IMR-90 (cell line): ENCODE data around the gene EDEM3. TPM values are rescaled to one million over a fixed set of nuclear protein-coding genes. Genes with fewer than 3 reads are reported as not detected.

ENCODE experiments used
- ATAC-seq: fragments of 200-7000 bp; cut with Tn5 transposase; 2 replicates; pipeline ENCODE4 v1.9.1; 2020; ENCODE audit warnings: low read depth, mild to moderate bottlenecking, moderate library complexity
- BruUV-seq: library from RNA; stranded (reverse); fragments of 400-500 nt; replicated peaks from 2 replicates; lab custom pipeline; 2021; lab: Mats Ljungman, UMichigan
- CTCF ChIA-PET: fragments of 300-600 bp; formaldehyde crosslinking; extraction: SDS; loops from one replicate; lab custom pipeline; 2021; ENCODE audit warnings: antibody characterized with exemption; lab: Yijun Ruan, JAX
- POLR2A ChIA-PET: fragments of 300-600 bp; sonication (Branson Sonifier 250); formaldehyde crosslinking; loops from one replicate; lab custom pipeline; 2022; ENCODE audit warnings: antibody characterized with exemption; ENCODE audit not compliant: unreplicated experiment; lab: Charles Lee
- DNase-seq: peaks from one replicate; pipeline ENCODE4 v3.0.0; 2013
- H2AFZ ChIP-seq: replicated peaks from 2 replicates; pipeline ENCODE3; 2013; ENCODE audit warnings: low read length, mild to moderate bottlenecking; ENCODE audit not compliant: poor library complexity
- H2AK5ac ChIP-seq: 2 replicates; pipeline ENCODE4 v1.6.1; 2013; ENCODE audit warnings: low read depth, low read length, inconsistent platforms
- H2AK9ac ChIP-seq: replicated peaks from 2 replicates; pipeline ENCODE3; 2013; ENCODE audit warnings: mild to moderate bottlenecking, low read depth, low read length, moderate library complexity; ENCODE audit not compliant: poor library complexity
- H2BK120ac ChIP-seq: 2 replicates; pipeline ENCODE4 v1.6.1; 2013; ENCODE audit warnings: low read depth, low read length, inconsistent platforms
- H2BK15ac ChIP-seq: 3 replicates; pipeline ENCODE4 v1.6.1; 2013; ENCODE audit warnings: low read depth, low read length, inconsistent platforms
- H2BK20ac ChIP-seq: 2 replicates; pipeline ENCODE4 v1.6.1; 2013; ENCODE audit warnings: low read depth, mild to moderate bottlenecking, inconsistent platforms, low read length, moderate library complexity
- H2BK5ac ChIP-seq: 2 replicates; pipeline ENCODE4 v1.6.1; 2013; ENCODE audit warnings: mild to moderate bottlenecking, low read depth, low read length, inconsistent platforms; ENCODE audit not compliant: poor library complexity, severe bottlenecking
- H3K14ac ChIP-seq: replicated peaks from 2 replicates; pipeline ENCODE4 v1.6.1; 2013; ENCODE audit warnings: low read depth, low read length, inconsistent platforms
- H3K18ac ChIP-seq: 2 replicates; pipeline ENCODE4 v1.6.1; 2013; ENCODE audit warnings: low read depth, low read length, control low read depth
- H3K23ac ChIP-seq: 2 replicates; pipeline ENCODE4 v1.6.1; 2013; ENCODE audit warnings: low read depth, low read length, inconsistent platforms
- H3K27ac ChIP-seq: 2 replicates; pipeline ENCODE4 v1.5.1; 2013; ENCODE audit warnings: mild to moderate bottlenecking, control low read depth, low read length; ENCODE audit not compliant: insufficient read depth
- H3K27me3 ChIP-seq: 2 replicates; pipeline ENCODE4 v1.6.1; 2013; ENCODE audit warnings: low read length; ENCODE audit not compliant: control insufficient read depth, insufficient read depth
- H3K36me3 ChIP-seq: 2 replicates; pipeline ENCODE4 v1.6.1; 2013; ENCODE audit warnings: low read length, mixed read lengths; ENCODE audit not compliant: control insufficient read depth, insufficient read depth
- H3K4ac ChIP-seq: 2 replicates; pipeline ENCODE4 v1.6.1; 2013; ENCODE audit warnings: low read depth, low read length, inconsistent platforms
- H3K4me1 ChIP-seq: 2 replicates; pipeline ENCODE4 v1.6.1; 2013; ENCODE audit warnings: low read length, mixed read lengths; ENCODE audit not compliant: control insufficient read depth, insufficient read depth
- H3K4me2 ChIP-seq: 2 replicates; pipeline ENCODE4 v1.6.1; 2013; ENCODE audit warnings: low read depth, mild to moderate bottlenecking, control low read depth, low read length, moderate library complexity
- H3K4me3 ChIP-seq: 2 replicates; pipeline ENCODE4 v1.5.1; 2013; ENCODE audit warnings: low read depth, mild to moderate bottlenecking, control low read depth, low read length, moderate library complexity; ENCODE audit not compliant: insufficient read depth
- H3K56ac ChIP-seq: 2 replicates; pipeline ENCODE4 v1.6.1; 2013; ENCODE audit warnings: low read length, inconsistent platforms; ENCODE audit not compliant: insufficient read depth; ENCODE audit errors: extremely low read depth
- H3K79me1 ChIP-seq, 2 experiments: 2 replicates each; pipeline ENCODE4 v1.6.1; 2013; ENCODE audit warnings: low read length in 2 of 2, inconsistent platforms in 1 of 2, low read depth in 1 of 2
- H3K9ac ChIP-seq: 2 replicates; pipeline ENCODE4 v1.6.1; 2013; ENCODE audit warnings: low read depth, low read length, control low read depth
- H3K9me1 ChIP-seq: 2 replicates; pipeline ENCODE4 v1.6.1; 2013; ENCODE audit warnings: low read length, inconsistent platforms; ENCODE audit not compliant: insufficient read depth
- H3K9me3 ChIP-seq: 2 replicates; pipeline ENCODE4 v1.6.1; 2013; ENCODE audit warnings: low read length; ENCODE audit not compliant: control insufficient read depth, insufficient read depth
- H4K20me1 ChIP-seq: 2 replicates; pipeline ENCODE4 v1.6.1; 2013; ENCODE audit warnings: low read length, inconsistent platforms; ENCODE audit not compliant: insufficient read depth
- H4K5ac ChIP-seq: 2 replicates; pipeline ENCODE4 v1.6.1; 2013; ENCODE audit warnings: mild to moderate bottlenecking, low read depth, low read length, control low read depth
- H4K8ac ChIP-seq, 2 experiments: 2 replicates each; pipeline ENCODE4 v1.6.1; 2013; ENCODE audit warnings: low read depth in 2 of 2, low read length in 2 of 2, control low read depth in 1 of 2, inconsistent platforms in 1 of 2
- H4K91ac ChIP-seq: 2 replicates; pipeline ENCODE4 v1.6.1; 2013; ENCODE audit warnings: low read depth, low read length, inconsistent platforms; ENCODE audit not compliant: insufficient read depth
- BHLHE40 ChIP-seq: fragments of 150-350 bp; IDR thresholded peaks from 2 replicates; pipeline ENCODE4 v1.6.1; 2016; ENCODE audit warnings: mild to moderate bottlenecking, low read depth, low read length
- FOS ChIP-seq: fragments of 150-350 bp; IDR thresholded peaks from 2 replicates; pipeline ENCODE4 v1.6.1; 2016; ENCODE audit warnings: low read depth, low read length
- MAFK ChIP-seq: IDR thresholded peaks from 2 replicates; pipeline ENCODE4 v1.6.1; 2012; ENCODE audit warnings: low read depth, low read length, improper control_type of control experiment
- MXI1 ChIP-seq: IDR thresholded peaks from 2 replicates; pipeline ENCODE4 v1.6.1; 2012; ENCODE audit warnings: low read depth, mild to moderate bottlenecking, low read length, moderate library complexity, borderline replicate concordance
- NFE2L2 ChIP-seq: fragments of 150-350 bp; IDR thresholded peaks from 2 replicates; pipeline ENCODE4 v1.6.1; 2016; ENCODE audit warnings: low read depth, mild to moderate bottlenecking, low read length
- RAD21 ChIP-seq: IDR thresholded peaks from 2 replicates; pipeline ENCODE4 v1.6.1; 2012; ENCODE audit warnings: low read length, improper control_type of control experiment
- RCOR1 ChIP-seq: IDR thresholded peaks from 2 replicates; pipeline ENCODE4 v1.6.1; 2012; ENCODE audit warnings: mild to moderate bottlenecking, low read length, improper control_type of control experiment; ENCODE audit not compliant: insufficient replicate concordance
- RFX5 ChIP-seq: IDR thresholded peaks from 2 replicates; pipeline ENCODE4 v1.8.0; 2012; ENCODE audit warnings: low read depth, mild to moderate bottlenecking, low read length, moderate library complexity
- USF2 ChIP-seq: fragments of 150-350 bp; IDR thresholded peaks from 2 replicates; pipeline ENCODE4 v1.6.1; 2017; ENCODE audit warnings: mild to moderate bottlenecking, antibody characterized with exemption, low read length, low read depth
- WGBS, 2 experiments: methylation state at CpG; one replicate each; pipeline versions ENCODE4 v1.1.5 to v1.1.7; 2013; ENCODE audit warnings: missing lambda C conversion rate in 2 of 2; ENCODE audit not compliant: insufficient read length in 1 of 2; ENCODE audit errors: extremely low coverage in 2 of 2; 5-methylcytosine and 5-hydroxymethylcytosine counted together
- dilution Hi-C: fragments of 300-500 bp; cut with HindIII; formaldehyde crosslinking; loops from one replicate; pipeline ENCODE4 v1.14.3; 2018; ENCODE audit warnings: low sequenced_read_pairs; ENCODE audit not compliant: unreplicated experiment
- in situ Hi-C: fragments of 300-500 bp; cut with MboI; formaldehyde crosslinking; loops from 3 replicates; pipeline ENCODE4 v1.14.3; 2019; ENCODE audit warnings: low sequenced_read_pairs, inconsistent platforms, mixed read lengths
- intact Hi-C: fragments of 100-400 bp; cut with micrococcal nuclease; formaldehyde crosslinking; loops from 2 replicates; pipeline ENCODE4 v1.10.0; 2022
- polyA plus RNA-seq, 3 experiments: library from polyadenylated mRNA; depleted of rRNA; stranded (reverse); fragments of >200 nt; gene quantifications; 2 replicates each; pipeline ENCODE4 v1.2.3, GENCODE V29; 2012; ENCODE audit warnings: low replicate concordance in 1 of 3
- total RNA-seq: library from RNA; depleted of rRNA; stranded (reverse); fragments of >200 nt; gene quantifications from 2 replicates; pipeline ENCODE4 v1.2.3, GENCODE V29; 2012
- TF ChIP-seq, protein P1 (sequence below): conservative IDR thresholded peaks from 2 replicates; pipeline ENCODE4 v1.5.1; 2012; ENCODE audit warnings: mild to moderate bottlenecking, low read depth, low read length, improper control_type of control experiment

Gene EDEM3
- total and polyA plus RNA-seq, 2 of the 4 experiments (the other 2 are of a cell fraction) = 17.5 to 29.9 TPM

GRCh38 chr1:184698016-184698415 lies 56.6 kb downstream of the EDEM3 start:
- no TSS peak for BruUV-seq
- Histone ChIP-seq H3K36me3 (peaks cover 9% of the 10 kb centered on the region), H3K56ac (no peak overlapping the region), H3K9ac (no peak overlapping the region), H2AK5ac (no peak overlapping the region), H3K4me3 (no peak overlapping the region), H3K79me1 (peaks cover 3 to 5% of the 10 kb centered on the region in 2 experiments; a peak in 2 of 4 replicates), H3K4me1 (peaks cover 3% of the 10 kb centered on the region; the same call in 1 of the 2 replicates), H3K23ac (no peak overlapping the region), H4K8ac (no peak overlapping the region), H2BK120ac (no peak overlapping the region), H2BK15ac (no peak overlapping the region), H4K5ac (no peak overlapping the region), H2BK20ac (no peak overlapping the region), H2AFZ (no peak overlapping the region), H3K14ac (no peak overlapping the region), H3K27ac (no peak overlapping the region), H3K9me1 (no peaks in the 10 kb centered on the region), H2BK5ac (no peak overlapping the region), H4K20me1 (no peaks in the 10 kb centered on the region; the same call in 1 of the 2 replicates), H3K18ac (no peak overlapping the region), H3K4ac (no peak overlapping the region), H3K4me2 (no peak overlapping the region), H3K27me3 (no peaks in the 10 kb centered on the region), H2AK9ac (no peak overlapping the region), H4K91ac (no peak overlapping the region), H3K9me3 (no peaks in the 10 kb centered on the region)
- DNase-seq = no peak
- in situ Hi-C loops = no loop called here
- CTCF ChIA-PET = interaction anchor here (0.5 kb wide), 1 partner anchor 311 kb away, joined by 9 read pairs; the partner anchor contains the start of gene C1orf21
- ATAC-seq = no peak
- WGBS, 2 experiments = no CpG with 5 or more reads among the region's 3 CpGs
- dilution Hi-C loops = no loop called here
- TF ChIP-seq USF2 (no peak), MAFK (no peak), RCOR1 (no peak), FOS (no peak), RFX5 (no peak), BHLHE40 (no peak), MXI1 (no peak), RAD21 (no peak), NFE2L2 (no peak)
- TF ChIP-seq, protein P1, sequence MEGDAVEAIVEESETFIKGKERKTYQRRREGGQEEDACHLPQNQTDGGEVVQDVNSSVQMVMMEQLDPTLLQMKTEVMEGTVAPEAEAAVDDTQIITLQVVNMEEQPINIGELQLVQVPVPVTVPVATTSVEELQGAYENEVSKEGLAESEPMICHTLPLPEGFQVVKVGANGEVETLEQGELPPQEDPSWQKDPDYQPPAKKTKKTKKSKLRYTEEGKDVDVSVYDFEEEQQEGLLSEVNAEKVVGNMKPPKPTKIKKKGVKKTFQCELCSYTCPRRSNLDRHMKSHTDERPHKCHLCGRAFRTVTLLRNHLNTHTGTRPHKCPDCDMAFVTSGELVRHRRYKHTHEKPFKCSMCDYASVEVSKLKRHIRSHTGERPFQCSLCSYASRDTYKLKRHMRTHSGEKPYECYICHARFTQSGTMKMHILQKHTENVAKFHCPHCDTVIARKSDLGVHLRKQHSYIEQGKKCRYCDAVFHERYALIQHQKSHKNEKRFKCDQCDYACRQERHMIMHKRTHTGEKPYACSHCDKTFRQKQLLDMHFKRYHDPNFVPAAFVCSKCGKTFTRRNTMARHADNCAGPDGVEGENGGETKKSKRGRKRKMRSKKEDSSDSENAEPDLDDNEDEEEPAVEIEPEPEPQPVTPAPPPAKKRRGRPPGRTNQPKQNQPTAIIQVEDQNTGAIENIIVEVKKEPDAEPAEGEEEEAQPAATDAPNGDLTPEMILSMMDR = no peak
- intact Hi-C loops = loop anchor here (10.0 kb wide), 1 partner anchor 753 kb away; no protein-coding TSS in a partner anchor
- POLR2A ChIA-PET = no interaction called here
